ENCODE data around the gene ORM2.
"Not testable (repeated sequence)": the region's sequence is repeated elsewhere in the genome, so short reads cannot be mapped to it uniquely, and the experiment has no call there.

DNA sequence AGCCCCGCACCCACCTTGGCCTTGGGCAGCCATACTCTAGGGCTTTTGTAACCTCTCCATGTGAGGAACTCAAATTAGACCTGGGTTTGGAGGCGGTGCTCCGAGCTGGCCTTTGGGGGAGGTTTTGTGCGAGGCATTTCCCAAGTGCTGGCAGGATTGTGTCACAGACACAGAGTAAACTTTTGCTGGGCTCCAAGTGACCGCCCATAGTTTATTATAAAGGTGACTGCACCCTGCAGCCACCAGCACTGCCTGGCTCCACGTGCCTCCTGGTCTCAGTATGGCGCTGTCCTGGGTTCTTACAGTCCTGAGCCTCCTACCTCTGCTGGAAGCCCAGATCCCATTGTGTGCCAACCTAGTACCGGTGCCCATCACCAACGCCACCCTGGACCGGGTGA is at the start of gene ORM2:
- TF ChIP-seq, protein P1, sequence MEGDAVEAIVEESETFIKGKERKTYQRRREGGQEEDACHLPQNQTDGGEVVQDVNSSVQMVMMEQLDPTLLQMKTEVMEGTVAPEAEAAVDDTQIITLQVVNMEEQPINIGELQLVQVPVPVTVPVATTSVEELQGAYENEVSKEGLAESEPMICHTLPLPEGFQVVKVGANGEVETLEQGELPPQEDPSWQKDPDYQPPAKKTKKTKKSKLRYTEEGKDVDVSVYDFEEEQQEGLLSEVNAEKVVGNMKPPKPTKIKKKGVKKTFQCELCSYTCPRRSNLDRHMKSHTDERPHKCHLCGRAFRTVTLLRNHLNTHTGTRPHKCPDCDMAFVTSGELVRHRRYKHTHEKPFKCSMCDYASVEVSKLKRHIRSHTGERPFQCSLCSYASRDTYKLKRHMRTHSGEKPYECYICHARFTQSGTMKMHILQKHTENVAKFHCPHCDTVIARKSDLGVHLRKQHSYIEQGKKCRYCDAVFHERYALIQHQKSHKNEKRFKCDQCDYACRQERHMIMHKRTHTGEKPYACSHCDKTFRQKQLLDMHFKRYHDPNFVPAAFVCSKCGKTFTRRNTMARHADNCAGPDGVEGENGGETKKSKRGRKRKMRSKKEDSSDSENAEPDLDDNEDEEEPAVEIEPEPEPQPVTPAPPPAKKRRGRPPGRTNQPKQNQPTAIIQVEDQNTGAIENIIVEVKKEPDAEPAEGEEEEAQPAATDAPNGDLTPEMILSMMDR (IDR thresholded peaks at IDR 0.05), result not testable (repeated sequence)
- not testable (repeated sequence) for TF ChIP-seq POLR2A (IDR thresholded peaks at IDR 0.05)

Data from Peyer's patch (tissue), 4 donors.